HPDE6-E6E7 (cell line): Measurements from ENCODE around the gene ARHGEF11.
"Not testable (repeated sequence)": the region's sequence is repeated elsewhere in the genome, so short reads cannot be mapped to it uniquely, and the experiment has no call there.

Experiments used
- DNase-seq: peaks from one replicate; pipeline ENCODE4 v3.0.0; 2011; ENCODE audit warnings: missing footprints; ENCODE audit errors: extremely low spot score

The ARHGEF11 gene

GRCh38 chr1:157045250-157046218, at the start of gene ARHGEF11:
TSS of gene ARHGEF11 (minus strand) at chr1:157045742. CDS start at chr1:157044330, 1,412 bp downstream.
- DNase-seq = peak; percentile 67

DNA sequence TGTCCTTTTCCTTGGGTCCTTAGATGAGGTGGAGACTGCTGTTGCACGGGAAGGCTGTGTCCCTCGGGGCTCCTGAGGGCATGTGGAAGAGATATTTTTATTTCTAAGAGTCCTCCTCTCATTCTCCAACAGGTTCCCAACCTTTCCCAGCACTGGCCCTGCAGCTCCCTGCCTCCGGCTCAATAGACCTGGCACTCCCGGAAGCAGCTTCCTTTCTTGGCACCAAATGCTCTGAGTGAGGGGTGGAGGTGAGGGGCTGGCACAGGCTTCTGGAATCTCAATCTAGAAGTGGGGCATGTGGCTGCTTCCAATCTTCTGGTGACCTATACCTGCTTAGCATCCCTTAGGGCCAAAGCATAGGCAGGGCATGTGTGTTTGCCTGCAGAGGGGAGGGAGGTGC, 49.5 kb upstream of the ARHGEF11 start:
- DNase-seq = no peak

DNA sequence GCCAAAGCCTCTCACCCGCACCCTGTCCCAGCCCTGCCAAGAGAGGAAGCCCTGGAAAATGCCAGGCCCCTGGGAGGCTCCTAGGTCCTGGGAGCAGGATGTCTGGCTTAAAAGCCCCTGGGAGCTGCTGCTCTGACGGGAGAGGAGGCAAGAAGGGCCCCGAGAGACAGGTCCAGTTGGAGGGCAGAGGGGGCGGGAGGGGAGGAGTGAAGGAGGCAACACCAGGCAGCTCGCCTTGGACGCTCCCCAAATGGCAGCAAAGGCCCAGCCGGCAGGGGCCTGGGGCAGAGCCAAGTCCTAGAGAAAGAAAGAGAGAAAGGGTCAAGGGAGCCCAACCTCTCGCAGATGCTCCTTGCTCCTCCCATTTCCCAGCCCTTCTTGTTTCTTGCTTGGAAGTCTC, 47.3 kb upstream of the ARHGEF11 start:
- DNase-seq = no peak

- no peak for DNase-seq
Measured at GRCh38 chr1:157091668-157092273, 46.2 kb upstream of the ARHGEF11 start.

DNA sequence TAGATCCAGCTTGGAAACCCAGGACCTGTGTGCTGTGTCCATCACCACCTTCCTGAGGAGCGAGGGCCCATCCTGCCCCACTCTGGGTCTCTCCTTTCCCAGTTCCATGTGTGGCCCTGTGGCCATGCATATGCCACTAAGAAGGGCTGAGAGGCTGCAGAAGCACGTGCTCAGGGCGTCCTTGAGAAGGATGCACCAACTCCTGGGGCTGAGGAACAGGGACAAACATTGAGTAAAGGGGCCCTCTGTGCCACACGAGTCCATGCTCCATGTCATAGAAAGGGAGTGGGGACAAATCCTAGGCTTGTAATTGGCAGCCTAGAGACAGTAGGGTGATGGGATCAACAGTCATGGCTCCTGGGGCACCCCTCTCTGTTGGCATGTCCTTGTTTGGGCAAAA, 45.6 kb upstream of the ARHGEF11 start:
- DNase-seq = no peak

DNA sequence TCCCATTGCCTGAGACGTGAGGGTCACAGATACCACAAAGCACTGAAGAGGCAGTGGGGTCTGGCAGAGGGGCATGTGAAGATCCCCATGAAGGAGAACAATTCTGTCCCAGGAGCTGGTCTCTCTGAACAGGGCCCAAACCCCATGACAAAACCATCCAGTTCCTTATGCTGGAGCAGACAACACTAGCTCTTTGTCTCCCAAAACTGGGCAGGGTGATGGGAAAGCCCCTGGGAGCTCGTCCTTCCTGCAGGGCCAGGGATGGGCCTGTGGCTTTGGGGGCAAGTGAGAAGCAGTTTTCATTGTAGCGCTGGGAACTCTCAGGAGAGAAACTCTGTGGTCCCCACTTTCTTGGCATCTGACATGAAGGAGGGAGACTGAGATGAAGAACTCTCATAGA, 45.2 kb upstream of the ARHGEF11 start:
- no peak for DNase-seq

GRCh38 chr1:157090196-157090647, 44.7 kb upstream of the ARHGEF11 start:
- DNase-seq = peak; percentile 80

GRCh38 chr1:157089789-157090188, 44.2 kb upstream of the ARHGEF11 start:
- DNase-seq = no peak

GRCh38 chr1:157088607-157089006, 43.1 kb upstream of the ARHGEF11 start:
- DNase-seq = no peak

- no peak for DNase-seq
Measured at GRCh38 chr1:157087030-157087429, 41.5 kb upstream of the ARHGEF11 start.

GRCh38 chr1:157086299-157086698, 40.8 kb upstream of the ARHGEF11 start:
- DNase-seq = no peak

GRCh38 chr1:157085421-157085820, 39.9 kb upstream of the ARHGEF11 start:
- DNase-seq = no peak

DNA sequence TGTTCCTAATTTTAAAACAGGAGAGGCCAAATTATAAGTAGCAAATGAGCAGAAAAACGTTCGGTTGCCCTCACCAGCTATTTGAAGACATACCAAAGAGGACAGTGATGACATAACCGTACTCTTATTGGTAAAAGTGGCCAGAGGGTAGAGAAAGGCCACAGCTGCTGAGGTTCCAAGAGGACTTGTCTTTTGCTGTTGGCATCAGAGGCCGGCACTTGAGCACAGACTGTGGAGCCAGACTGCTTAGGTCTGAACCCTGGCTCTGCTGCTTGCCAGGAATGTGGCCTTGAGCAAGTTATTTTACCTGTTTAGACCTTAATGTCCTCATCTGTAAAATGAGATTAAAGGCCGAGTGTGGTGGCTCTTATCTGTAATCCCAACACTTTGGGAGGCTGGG, 39.2 kb upstream of the ARHGEF11 start:
- no peak for DNase-seq

DNA sequence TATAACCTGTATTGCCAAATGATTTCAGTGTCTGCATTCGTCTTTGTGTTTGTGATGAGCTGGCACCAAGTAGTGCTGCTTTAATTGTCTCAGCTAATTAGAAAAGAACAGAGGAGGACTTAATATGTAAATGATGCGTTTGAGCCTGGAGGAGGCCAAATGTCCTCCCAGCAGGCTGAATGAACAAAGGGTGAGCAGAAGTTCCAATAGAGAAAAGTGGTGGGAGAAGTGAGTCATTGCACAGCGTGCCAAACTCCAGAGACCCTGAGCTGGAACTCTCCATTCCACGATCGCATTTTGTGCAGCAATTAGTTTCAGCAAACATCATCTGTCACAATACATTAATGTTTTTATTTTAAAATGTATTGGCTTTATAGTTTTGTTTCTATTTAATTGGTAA, 36.2 kb upstream of the ARHGEF11 start:
- DNase-seq = no peak

- DNase-seq = no peak
Measured at GRCh38 chr1:157080714-157081113, 35.2 kb upstream of the ARHGEF11 start.

- no peak for DNase-seq
Measured at GRCh38 chr1:157077394-157077793, 31.9 kb upstream of the ARHGEF11 start.

- DNase-seq = peak; percentile 42
Measured at GRCh38 chr1:157073944-157074685, 28.6 kb upstream of the ARHGEF11 start.

- DNase-seq = no peak
Measured at GRCh38 chr1:157069601-157070000, 24.1 kb upstream of the ARHGEF11 start.

DNA sequence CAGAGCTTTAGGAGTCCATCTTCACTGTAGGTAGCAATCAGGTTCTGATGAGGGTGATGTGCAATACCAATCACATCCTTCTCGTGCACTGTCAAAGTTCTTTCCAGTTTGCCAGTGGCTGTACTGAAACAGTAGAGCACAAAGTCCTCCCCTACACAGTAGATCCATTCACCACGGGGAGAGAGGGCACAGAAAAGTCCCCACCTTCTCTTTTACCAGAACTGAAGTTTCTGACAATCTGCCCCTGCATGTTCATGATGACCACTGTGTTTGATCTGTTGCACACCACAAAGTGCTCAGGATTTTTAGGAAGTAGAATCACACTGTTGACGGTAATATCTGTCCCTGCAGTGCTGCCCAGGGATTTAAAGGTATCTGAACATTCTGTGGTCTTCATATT, 13.7 kb upstream of the ARHGEF11 start:
- not testable (repeated sequence) for DNase-seq

DNA sequence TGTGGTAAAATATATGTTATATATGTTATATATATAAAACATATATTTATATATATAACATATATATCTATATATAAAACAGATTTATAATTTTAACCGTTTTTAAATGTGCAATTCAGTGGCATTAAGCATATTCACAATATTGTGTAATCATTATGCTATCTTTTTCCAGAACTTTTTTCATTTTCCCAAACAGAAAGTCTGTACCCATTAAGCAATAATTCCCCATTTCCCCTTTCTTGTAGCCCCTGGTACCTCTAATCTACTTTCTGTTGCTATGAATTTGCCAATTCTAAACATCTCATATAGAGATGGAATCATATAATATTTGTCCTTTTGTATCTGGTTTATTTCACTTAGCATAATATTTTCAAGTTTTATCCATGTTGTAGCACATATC, 10.7 kb upstream of the ARHGEF11 start:
- no peak for DNase-seq

DNA sequence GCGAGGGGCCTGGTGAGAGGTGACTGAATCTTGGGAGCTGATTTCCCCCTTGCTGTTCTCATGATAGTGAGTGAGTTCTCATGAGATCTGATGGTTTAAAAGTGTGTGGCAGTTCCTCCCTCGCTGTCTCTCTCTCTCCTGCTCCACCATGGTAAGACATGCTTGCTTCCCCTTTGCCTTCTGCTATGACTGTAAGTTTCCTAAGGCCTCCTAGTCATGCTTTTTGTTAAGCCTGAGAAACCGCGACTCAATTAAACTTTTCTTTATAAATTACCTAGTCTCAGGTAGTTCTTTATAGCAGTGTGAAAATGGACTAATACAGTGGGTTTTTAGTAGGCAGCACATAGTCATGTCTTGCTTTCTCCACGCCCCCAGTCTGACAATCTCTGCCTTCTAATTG, 10.2 kb upstream of the ARHGEF11 start:
- not testable (repeated sequence) for DNase-seq

DNA sequence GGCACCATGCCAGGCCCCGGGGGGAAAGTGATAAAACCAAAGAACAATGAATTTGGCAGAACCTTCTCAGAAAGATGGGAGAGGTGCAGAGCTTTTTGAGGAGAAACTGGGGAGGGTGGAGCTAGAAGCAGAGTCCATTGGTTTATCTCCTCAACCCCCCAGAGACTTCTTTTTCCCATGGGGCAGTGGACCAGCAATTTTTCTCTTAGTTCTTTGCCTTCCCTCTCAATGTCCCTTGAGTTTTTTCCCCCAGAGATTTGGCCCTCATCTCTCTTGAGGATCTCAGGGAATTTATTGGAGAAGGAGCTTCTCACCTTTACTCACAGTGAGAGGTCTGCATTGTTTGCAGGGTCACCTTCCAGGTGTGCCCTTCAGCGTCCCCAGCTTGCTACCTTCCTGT, 5.3 kb upstream of the ARHGEF11 start:
- DNase-seq = no peak
